GM18498 (cell line): ENCODE measurements around the gene TRUB1.

Experiments used
- ATAC-seq: cut with Tn5 transposase; IDR thresholded peaks from one replicate; pipeline ENCODE4 v1.9.1; 2021; ENCODE audit warnings: mild to moderate bottlenecking, moderate library complexity; ENCODE audit not compliant: unreplicated experiment

TRUB1 gene

GRCh38 chr10:115026746-115027140 is 88.7 kb downstream of the TRUB1 start:
- no peak for ATAC-seq
